HG02588 (cell line): ENCODE measurements around the gene MYG1.
"Not testable (repeated sequence)": the region's sequence is repeated elsewhere in the genome, so short reads cannot be mapped to it uniquely, and the experiment has no call there.

Source experiments
- ATAC-seq: cut with Tn5 transposase; IDR thresholded peaks from one replicate; pipeline ENCODE4 v1.9.1; 2021; ENCODE audit warnings: mild to moderate bottlenecking, moderate library complexity; ENCODE audit not compliant: unreplicated experiment

MYG1 gene

DNA sequence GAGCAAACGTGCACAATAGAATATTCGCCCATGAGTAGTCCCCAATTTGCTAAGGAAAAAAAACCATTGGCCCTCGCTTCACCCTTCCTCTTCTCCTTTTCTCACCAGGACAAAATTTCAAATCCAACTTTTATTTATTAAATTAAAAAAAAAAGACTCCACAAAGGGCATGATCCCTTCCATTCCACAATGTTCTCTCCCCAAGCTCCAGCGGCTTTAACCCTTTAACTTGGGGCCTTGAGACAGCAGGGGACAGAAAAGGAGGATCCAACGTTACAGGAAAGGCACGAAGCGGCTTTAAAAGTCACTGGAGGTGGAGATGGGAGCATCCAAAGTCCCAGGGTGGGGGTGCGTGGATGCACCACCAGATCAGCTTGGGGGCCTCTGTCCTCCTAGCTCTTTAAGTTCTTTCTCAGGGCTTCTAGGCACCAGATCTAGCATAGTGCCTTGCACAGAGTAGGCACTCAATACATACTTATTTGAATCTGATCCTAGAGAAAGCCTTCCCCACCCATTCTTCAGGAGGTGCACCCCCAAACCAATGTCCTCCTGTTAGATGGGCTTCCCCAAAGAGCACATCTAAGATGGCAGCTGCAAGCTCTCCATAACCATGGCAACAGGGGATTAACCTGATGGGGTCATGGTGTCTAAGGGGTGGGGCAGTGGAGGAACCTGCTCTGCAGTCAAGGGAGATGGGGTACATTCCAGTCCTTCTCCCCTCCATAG is 27.1 kb downstream of the MYG1 start:
- ATAC-seq, result no peak

DNA sequence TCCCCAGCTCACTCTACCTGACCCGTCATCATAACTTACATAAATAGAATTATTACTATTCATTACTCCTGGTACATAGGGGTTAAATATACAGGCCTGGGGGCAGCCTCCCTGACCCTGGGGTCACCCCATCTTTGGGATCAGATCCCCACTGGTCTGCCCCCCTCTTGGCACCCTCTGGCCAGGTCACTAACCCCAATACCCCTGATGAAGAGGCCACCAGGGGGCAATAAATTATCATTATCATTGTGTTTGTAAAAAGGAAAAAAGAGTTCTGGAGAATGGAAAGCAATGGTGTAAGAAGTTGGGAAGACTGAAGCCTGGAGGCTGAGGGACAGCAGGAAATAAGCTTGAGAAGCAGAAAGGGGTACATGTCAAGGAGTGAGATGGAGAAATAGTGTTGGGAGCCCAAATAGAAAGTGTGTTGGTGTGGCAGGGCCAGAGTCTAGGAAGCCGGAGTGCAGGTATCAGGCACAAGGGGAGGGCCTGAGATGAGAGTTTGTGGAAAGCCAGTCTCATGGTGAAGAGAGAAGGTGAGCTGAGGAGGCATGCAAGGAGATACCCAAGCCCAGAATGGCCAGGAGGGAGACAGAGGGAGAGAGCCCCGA is 28.0 kb downstream of the MYG1 start:
- no peak for ATAC-seq

- no peak for ATAC-seq
Observed at GRCh38 chr12:53328043-53328435, 28.5 kb downstream of the MYG1 start.

DNA sequence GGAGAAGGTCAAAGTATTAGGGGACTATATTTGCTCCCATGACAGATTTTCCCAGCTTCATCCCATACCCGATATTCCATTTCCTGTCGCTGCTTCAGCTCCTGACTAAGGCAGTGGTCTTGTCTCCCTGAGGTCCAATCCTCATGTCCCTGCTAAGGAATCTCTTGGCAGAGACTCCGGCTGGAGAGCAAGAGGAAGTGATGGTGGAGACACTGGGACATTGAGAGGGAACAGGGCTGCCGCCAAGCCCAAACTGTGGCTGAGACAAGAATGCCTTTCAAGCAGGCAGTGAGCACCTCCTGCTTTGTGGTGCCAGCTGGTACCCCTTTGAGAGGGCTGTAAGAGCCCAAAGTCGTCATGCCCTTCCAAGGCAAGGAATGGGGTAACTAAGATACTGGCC is 31.2 kb downstream of the MYG1 start:
- ATAC-seq, result no peak

DNA sequence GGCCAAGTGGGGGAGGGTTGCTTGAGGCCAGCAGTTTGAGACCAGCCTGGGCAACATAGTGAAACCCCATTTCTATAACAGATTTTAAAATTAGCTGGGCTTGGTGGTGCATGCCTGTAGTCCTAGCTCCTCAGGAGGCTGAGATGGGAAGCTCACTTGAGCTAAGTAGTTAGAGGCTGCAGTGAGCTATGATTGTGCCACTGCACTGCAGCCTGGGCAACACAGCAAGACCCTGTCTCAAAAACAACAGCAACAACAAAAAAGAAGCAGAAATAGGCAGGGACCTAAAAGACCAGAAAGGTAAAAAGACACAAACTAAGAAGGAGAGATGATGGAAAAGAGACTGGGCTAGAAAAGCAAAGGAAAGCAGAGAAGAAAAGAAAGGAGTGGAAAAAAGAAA is 32.8 kb downstream of the MYG1 start:
- ATAC-seq, result not testable (repeated sequence)

- ATAC-seq, result no peak
Observed at GRCh38 chr12:53332744-53333143, 33.2 kb downstream of the MYG1 start.

- no peak for ATAC-seq
Observed at GRCh38 chr12:53333289-53333688, 33.8 kb downstream of the MYG1 start.

GRCh38 chr12:53333845-53334244 is 34.4 kb downstream of the MYG1 start:
- ATAC-seq, result no peak

DNA sequence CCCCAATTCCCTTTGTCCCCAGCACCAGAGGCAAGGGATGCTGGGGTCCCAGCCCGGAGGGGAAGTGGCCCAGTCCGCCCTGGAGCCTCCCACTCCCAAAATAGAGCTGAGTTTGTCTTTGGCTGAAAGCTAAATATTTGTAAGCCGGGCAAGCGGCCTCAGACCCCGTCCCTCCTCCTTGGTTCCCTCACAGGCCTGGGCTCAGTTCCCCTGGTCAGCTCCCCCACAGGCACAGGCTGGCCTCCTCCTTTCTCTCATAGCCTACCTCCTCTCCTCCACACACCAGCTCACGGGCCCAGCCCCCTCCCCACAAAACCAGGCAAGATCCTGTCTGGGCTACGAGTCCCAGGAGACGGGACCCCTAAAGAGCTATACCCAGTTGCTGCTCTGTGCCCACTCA is 35.3 kb downstream of the MYG1 start:
- ATAC-seq, result no peak

DNA sequence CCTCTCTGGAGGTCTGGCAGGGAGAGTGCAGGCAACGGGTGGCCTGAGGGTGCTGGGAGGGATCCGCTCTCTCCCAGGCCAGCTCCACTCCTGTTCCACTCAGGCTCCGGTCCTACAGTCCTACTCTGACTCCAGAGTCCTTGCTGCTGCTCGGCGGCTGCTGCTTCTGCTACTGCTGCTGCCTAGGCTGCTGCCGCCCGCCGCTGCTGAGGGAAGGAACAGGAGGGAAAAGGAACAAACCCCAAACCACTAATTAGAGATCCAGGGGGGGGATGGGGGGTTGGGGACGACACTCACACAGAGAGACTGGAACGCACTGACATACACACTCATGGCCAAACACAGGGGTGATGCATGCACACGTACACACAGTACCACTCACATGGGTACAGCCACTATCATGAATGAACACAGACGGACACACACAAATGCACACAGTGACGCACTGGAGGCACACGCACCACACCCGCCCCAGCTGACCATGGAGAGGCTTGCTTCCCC is 36.7 kb downstream of the MYG1 start, which contains the start of gene SP7:
SP7 (minus strand) TSS at position 174 of the 501 bp plus-strand sequence. CDS start 708 bp downstream, outside the sequence.
- ATAC-seq, result no peak

DNA sequence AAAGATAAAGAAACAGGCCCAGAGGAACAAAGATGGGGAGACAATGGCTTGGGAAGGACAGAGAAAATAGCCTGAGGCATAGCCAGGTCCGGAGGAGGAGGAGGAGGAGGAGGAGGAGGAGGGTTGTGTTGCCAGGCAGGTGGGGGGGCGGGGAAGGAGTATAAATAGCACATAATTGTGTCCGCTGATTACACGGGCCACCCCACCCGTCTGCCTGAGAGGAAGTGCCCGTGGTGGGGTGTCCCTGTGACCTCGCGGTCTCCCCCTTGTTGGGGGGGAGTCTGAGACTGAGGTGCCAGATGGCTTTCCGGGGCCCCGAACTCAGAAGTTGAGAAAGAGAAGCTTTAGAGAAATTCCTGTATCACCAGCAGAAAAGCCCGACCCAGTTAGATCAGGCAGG is 38.5 kb downstream of the MYG1 start:
- ATAC-seq, result no peak

GRCh38 chr12:53338916-53339315 is 39.4 kb downstream of the MYG1 start:
- ATAC-seq, result no peak

- no peak for ATAC-seq
Observed at GRCh38 chr12:53340398-53340797, 40.9 kb downstream of the MYG1 start.

GRCh38 chr12:53343449-53343848 is 44.0 kb downstream of the MYG1 start:
- ATAC-seq, result no peak

DNA sequence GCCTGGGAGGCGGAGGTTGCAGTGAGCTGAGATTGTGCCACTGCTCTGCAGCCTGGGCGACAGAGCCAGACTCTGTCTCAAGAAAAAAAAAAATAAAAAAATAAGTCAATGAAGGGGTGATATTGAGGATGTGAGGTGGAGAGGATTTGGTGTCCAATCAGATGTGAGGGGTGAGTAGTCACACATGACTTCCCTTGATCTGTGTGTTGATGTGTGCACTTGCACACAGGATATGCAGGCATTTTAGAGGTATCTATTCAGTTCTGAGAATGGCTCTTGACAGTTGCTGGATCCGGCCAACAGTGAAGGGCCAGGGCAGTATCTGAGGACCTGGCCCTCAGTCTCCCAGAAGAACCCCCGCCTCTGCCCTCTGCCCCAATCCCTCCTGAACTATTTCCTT is 44.5 kb downstream of the MYG1 start:
- no peak for ATAC-seq

DNA sequence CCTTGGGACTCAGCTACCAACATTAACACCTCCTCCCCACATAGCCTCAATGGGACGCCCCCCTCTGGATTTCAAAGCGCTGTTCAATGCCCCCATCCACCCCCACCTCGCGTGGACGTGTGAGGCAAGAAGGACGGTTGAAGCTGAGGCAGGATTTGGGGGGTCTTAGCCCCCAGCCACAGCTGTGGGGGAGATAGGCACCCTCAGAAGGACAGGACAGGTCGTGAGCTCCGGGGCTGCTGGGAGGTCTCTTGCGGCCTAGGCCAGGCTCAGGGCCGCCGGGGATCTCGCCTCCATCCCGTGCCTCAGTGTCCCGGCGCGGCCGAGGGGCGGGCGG is 45.0 kb downstream of the MYG1 start:
- ATAC-seq, result no peak

DNA sequence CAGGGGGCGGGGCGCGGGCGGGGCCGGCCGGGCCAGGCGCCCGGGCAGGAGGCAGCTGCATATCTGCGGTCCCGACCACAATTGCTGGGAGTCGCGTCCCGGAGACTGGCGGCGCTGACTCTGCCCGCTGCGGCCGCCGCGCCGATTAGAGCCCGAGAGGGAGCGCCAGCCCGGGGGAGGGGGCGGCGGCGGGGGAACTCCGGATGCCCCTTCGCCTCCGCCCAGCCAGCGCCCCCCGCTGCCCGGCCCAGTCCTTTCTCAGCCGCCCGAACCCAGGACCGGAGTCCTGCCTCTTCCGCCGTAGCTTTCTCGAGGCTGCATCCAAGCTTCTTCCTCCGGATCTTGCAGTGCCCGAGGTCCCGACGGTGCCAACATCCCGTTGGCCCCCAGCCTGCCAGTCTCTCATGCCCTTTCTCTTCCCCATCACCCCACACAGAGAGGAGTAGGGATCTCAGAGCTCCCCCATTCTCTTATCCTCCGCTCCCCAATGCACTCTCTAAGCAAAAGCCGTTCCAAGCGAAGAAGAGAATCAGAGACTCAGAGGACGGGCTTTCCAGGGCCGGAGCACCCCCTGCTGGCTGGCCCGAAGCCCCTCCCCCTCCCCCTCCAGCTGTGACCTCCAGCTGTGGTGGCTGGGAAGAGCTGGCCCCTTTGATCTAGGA is 45.5 kb downstream of the MYG1 start:
- peak; percentile 54 for ATAC-seq

DNA sequence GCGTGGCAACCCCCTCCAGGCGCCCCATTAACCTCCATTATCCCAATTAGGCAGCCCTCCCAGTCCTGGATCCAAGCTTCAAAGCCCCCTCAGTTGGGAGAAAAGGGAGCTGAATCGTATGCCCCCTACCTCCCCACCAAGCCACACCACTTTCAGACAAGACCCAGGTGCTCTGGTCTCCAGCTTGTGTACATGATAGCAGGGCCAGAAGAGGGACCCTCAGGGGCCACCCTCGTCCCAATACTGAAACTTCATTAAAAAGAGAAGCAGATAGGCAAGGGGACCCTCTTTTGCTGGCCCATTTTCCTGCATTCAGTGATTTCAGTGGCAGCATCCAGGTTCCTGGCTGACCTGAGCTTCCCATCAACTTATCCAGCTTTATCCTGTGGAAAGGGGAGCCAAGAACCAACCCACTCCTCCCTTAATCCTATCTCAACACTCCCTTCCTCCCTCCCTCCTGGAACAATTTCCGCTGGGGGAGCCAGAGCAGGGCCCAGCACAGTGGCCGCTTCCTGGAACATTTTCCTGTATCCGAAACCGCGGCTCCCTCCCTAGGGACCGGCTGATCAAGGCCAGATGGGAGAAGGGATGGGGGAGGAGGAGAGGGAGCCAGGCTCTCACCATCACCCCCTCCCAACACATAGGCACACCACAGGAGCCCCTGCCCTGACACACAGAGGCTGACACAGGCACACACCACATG is 46.1 kb downstream of the MYG1 start:
- no peak for ATAC-seq

DNA sequence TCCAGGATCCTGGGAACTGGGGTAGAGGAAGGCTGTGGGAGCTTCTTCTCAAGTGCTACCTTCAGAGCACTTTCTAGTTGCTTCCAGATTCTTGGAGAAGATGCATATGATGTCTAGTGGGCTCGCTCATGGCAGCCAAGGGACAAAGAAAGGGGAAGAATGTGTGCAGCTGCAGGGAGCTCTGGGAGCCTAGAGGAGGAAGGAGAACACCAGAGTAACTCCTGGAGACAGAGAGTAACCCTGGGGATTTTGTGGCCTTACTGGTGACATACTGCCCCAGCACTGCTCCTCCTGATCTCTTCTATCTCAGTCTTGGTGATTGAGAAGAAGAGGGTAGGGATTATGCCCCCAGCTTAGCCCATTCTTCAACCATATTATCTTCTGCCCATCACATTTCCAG is 47.0 kb downstream of the MYG1 start:
- no peak for ATAC-seq

DNA sequence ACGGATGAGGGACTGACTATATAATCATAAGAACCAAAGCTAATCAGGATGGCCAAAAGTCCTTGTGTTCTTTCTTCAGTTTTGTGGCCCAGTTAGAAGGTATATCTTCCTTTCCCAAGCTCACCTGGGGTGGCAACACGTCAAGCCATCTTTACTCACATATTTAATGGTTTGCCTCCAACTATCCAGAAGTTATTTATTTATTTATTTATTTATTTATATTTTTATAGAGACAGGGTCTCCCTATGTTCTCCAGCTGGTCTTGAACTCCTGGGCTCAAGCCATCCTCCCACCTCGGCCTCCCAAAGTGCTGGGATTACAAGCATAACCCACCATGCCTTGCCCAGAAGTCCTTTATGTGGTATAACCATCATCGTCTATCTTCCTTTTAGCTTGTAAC is 48.4 kb downstream of the MYG1 start:
- ATAC-seq, result no peak
